Stimulated activated CD8-positive, alpha-beta memory T cell treated with anti-CD3 and anti-CD28 coated beads, Interleukin-4, amount 100 ng/mL, for 24 hours (primary cell): ENCODE results near the gene POU2F1.
"Not testable (repeated sequence)": the region's sequence is repeated elsewhere in the genome, so short reads cannot be mapped to it uniquely, and the experiment has no call there.

Source experiments
- DNase-seq: peaks from one replicate; pipeline ENCODE4 v3.0.0-alpha.2; 2020; ENCODE audit warnings: low read depth

POU2F1 gene

DNA sequence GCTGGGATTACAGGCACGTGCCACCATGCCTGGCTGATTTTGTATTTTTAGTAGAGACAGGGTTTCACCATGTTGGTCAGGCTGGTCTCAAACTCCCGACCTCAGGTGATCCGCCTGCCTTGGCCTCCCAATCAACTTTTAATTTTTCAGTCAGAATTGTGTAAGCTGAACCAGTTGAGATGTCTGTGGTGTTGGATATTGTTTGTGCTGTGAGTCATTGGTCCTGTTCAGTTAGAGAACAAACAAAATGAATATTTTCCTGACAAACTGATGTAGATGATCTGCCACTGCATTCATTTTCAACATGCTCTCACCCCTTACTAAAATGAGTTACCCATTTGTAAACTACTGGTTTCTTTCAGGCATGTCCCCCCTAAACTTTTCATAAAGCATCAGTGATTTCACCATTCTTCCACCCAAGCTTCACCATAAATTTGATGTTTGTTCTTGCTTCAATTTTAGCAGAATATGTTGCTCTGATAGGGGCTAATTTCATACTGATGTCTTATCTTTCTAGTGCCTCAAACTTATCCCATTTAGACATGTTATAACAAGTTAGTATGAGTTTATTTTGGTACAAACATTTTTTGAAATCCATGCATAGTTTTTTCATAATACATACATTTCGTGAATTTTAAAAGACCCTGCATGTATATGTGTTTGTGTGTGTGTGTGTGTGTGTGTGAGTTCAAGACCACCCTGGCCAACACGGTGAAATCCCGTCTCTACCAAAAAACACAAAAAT is 15.2 kb upstream of the POU2F1 start:
- not testable (repeated sequence) for DNase-seq

DNA sequence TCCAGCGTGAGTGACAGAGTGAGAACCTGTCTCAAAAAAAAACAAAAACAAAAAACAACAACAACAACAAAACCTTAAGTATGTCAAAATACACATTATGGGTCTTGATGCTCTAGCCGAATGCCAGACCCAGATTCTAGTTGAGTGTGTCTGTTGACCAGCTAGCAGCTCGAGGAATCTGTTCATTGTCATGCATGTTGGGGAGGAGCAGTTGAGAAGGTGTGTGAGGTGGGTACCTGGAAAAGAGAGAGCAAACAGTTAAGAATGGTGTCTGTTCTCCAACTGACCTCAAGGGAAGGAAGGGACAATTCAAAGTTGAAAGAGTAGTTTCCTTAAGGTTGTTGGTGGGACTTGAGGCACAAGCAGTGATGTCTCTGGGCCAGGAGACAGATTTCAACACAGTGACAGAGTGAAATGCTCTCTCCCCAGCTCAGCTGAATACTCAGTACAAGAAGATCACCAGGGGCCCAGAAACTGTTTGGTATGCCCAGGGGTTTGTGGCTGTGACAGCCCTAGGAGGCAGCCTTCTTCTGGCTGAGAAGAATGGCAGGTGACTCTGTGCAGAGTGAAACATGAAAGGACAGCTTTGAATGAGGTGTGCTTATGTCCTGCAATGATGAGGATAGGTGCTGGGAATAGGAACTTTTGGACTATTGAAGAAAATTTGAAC is 14.4 kb upstream of the POU2F1 start:
- DNase-seq = no peak

DNA sequence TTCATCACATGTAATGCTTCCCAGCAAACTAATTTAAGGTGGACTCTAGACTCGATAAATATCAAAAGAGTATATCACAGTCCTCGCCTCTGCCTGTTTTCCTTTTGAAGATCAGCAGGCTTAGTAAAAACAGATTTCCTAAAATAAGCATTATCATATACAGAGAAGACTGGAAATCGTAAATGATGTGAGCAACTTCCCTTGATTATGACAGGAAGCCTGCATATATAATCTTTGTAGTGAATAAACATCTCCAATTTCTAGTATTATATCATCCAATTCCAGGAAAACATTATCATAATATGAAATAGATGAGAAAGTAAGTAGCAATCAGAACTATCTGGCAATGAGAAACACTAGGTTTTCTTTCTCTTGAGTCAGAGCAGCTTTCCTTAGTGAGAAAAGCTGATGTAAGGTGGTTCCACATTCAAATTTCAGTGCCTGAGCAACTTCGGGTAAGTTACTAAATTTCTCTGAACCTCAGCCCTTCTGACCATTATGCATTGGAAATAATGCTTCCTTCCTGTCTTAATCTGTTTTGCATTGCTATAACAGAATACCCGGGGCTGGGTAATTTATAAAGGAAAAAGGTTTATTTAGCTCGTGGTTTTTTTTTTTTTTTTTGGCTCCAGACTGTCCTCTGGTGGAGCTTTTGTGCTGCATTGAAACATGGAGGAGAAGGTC is 12.6 kb upstream of the POU2F1 start:
- no peak for DNase-seq

DNA sequence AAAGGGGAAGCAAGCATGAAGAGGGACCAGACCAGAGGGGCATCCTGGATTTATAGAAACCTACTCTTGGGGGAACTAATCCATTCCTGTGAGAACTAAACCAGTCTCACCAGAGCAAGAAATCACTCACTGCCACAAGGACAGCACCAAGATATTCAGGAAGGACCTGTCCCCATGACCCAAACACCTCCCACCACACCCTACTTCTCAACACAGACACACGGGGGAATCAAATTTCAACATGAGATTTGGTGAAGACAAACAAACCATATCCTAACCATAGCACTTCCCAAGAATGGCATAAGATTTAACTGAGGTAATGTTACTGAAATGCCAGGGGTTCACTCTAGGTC is 12.1 kb upstream of the POU2F1 start:
- no peak for DNase-seq

DNA sequence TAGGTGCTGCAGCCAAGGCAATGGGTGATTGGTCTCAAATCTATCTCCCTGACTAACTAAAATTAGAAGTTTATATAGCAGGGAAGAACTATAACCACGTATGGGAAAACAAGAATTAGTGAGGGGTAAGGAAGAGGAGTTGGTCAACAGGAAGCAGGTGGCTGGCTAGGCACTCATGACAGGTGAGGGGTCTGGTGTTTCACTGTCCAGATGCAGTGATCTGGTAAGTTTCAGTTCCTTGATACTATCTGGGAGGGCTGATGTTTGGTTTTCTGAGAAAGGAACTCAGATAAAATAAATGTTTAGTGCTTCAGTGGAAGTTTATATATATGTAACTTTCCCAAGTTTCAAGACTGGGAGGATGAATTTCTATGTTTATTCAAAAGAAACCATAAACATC is 11.6 kb upstream of the POU2F1 start:
- DNase-seq = no peak

DNA sequence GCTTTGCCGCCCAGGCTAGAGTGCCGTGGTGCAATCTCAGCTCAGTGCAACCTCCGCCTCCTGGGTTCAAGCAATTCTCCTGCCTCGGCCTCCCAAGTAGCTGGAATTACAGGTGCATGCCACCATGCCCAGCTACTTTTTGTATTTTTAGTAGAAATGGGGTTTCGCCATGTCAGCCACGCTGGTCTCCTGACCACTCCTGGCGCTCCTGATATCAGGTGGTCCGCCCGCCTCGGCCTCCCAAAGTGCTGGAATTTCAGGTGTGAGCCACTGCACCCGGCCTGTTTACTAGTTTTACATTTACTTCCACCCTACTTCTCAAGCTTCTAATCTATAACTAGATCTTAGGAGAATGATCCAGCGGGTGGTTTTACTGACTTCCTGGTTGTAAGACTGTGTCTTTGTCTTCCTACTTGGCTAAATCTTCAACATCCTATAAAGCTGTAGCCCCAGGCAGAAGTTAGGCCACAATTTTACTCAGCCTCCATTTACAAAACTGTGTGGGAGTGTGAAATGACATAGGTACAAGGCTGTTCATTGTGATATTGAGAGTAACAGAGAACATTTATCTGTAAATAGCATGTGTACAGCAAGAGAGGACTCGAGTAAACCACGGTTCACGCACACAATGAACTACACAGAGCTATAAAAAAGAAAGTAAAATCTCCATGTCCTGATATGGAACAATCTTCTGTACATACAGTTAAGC is 9.6 kb upstream of the POU2F1 start:
- DNase-seq = no peak

DNA sequence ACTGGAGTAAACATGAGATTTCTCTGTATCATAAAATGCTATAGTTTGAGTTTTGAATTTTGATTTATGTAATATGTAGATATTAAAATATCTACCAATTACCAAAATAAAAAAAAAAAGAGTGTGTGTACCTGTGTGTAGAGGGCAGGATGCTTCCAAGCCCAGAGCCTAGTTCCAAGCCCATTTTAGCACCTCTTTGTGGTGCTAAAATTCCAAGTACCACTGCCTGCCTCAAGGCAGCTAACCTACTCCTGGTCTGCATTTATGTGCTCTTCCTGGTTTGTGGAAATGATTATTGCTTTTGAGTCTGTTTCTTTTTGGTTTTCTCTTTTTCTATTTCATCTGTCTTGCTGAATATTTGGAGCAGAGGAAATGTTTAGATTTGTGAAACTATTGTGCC is 8.7 kb upstream of the POU2F1 start:
- DNase-seq = no peak

DNA sequence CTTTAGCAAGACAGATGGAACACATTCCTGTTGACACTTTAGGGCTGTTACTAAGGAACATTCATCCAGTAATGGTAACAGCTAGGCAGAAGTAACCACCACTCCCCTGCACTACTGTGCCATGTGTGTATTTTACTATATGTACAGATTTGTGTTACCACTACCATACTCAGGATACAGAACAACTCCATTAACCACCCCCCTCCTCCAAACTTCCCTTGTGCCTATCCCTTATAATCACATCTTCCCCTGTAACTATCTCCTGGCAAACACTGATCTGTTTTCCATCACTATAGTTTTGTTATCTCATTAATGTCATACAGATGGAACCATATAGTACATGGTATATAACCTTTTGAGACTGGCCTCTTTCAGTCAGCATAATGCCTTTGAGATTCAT is 3.9 kb upstream of the POU2F1 start:
- no peak for DNase-seq

DNA sequence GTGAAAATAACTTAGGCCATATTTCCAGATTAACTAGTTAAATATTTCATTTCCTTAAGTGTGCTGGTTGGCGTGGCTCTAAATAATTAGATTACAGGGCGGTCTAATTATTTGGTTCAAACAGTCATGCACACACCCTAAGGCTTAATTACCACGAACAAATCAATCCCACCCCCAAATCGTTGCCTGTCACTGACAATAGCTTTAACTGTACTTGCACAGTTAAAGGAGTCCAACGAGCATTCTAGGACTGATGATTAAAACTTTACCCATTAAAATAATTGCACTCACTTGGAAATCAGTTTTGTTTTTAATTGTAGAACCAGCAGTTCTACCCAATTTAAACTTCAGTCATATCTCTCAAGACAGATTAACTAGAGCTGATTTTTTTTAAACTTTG is 1.5 kb upstream of the POU2F1 start:
- no peak for DNase-seq

DNA sequence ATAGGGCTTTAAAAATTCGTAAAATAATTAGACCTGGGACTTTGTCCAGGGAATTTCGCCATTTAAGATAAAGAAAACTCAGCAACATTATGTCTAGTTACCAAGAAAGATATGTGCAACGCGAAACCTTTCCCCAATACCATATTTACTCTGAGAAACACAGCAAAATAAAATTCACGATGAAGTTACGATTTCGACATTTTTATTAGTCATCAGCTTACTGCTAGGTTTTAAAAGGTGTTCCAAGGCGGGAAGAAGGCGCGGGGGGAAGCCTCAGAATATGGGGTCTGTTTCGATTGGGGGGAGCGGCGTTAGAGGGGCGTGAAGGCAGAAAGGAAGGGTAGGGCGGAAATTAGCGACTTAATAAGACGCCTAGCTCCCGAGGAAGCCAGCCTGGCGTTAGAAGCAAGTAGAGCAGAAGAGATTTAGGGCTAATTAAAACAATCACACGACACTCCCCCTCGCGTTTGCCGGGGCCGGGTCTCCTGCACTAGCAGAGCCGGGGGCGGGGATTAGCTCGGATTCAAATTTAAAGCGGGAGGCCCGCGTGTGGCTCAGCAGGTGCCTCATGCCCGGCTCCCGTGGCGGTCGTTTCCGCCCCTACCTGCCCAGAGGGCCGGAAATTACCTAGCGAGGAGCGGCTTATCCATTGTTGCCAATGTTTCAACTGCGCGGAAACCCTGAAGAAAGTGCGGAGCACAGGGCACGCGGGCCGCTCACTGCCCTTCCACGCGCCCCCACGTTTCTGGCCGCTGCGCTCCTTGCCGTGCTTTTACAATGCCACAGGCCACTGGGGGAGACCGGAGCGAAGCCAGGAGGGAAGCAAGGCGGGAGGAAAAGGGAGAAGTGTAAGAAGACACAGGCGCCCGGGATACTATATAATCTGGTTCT is 795 bp upstream of the POU2F1 start:
- DNase-seq = peak; percentile 81

DNA sequence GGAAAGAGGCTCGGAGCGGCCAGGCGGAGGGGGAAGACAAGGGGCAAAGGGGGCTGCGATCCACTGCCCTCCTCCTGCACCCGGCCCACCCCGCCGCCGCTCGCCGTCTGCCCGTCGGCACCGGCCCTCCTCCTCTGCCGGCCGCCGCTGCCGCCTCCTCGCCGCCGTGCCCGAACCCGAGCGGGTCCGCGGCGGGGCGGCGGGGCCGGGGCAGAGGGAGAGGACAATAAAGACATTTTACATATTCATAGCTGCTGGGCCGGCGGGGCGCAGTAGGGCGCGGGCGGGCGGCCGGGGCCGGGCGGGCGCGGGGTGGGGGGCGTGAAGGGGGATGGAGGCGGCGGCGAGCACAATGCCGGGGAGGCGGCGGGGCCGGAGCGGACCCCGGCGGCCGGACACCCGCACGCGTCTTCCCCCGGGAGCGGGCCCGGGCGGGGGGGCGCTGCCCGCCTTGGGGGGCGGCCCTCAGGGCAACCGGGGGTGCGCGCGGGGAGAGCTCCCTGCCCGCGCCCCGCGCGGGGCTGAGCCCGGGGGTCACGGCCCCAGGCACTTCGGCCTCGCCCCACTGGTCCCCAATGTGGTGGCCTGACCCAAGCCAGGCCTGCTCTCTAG is 546 bp downstream of the POU2F1 start:
- DNase-seq = peak; percentile 4

DNA sequence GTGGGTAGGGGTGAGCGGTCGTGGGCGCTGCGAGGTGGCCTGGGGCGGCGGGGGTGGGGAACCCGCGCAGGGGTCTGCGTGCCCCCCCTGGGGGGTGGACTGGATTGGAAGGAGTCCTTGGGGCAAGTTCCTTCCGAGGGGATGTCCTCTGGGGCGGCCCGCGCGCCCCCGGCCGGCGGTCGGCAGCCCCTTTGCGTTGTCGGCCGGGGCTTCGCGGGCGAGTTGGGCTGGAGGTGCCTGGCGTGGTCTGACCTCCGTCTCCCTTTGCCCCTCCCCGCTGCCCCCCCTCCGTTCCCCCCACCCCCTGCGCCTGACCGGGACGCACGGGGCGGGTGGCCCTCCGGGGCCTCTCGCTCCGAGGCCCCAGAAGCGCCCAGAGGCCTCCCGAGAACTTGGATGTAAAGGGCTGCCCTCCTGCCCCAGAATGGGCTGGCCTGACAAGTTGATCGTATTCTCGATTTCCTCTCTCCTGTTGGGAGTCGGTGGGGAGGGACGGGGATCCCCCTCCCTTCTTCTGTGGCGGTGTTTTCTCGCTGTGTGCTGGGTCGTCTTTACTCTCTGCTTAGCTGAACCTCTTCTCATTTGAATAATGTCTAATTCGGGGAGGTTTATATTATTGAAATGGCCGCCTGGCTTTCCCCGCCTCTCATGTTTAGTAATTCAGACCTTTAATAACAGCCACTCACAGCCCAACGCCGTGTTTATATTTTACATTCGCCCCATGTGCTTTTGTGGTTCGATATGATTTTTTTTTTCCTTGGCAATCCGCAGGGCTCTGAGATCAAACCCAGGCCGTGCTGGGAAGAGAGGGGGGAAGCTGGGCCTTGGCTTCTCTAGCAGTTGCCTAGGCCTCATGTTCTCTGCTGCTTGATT is 1.3 kb downstream of the POU2F1 start:
- peak; percentile 48 for DNase-seq

DNA sequence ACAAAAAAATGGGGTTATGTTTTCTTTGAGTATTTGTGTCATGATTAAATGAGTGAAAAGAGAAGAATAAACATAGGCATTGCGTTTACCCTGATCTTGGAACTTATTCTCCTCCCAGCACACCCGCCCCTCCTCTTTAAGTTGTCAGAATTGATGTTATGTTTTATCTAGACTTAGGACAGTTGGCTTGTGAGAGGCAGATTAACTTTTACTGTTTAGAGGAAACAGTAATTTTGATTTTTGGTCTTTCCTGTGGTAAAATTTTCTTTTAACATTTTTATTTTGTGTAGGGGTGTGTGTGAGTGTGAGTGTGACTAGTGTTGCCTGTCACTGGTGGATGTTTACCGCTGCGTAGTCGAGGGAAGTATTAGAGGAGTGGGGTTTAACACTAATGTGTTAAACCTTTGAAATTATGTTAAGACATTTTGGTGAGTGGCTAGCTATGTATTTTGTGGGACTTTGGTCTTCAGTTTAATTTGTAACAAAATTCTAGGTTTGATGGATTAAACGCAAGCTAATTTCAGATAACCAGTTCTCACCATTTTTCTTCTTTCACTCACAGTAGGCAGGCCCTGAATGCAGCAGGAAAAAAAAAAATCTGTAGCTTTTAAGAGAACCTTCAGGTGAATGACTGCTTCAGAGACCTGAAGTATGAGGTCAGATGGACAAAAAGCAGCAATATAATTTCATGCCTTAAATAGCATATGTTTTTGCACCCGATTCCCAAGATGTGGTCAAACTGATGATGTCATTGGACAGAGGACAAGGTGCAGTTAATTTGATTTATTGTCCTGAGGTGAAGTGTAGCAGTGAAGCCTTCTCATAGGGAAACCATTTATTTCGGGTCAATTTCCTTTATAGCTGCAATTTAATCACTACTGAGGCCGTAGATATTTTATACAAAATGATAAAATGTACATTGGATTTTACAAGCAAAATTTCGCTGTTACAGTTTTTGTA is 2.7 kb downstream of the POU2F1 start:
- no peak for DNase-seq

DNA sequence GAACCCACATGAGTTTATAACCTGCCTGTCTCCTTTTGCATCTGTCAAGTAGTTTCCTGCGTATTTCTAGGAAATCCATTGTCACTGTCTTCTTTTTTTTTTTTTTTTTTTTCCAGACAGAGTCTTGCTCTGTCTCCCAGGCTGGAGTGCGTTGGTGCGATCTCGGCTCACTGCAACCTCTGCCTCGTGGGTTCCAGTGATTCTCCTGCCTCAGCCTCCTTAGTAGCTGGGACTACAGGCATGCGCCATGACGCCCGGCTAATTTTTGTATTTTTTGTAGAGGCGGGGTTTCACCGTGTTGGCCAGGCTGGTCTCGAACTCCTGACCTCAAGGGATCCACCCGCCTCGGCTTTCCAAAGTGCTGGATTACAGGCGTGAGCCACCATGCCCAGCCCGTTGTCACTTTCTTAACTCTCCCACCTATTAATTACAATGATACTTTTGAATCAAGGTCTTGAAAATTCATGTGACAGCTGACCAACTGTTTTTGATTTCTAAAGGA is 4.1 kb downstream of the POU2F1 start:
- DNase-seq = not testable (repeated sequence)

DNA sequence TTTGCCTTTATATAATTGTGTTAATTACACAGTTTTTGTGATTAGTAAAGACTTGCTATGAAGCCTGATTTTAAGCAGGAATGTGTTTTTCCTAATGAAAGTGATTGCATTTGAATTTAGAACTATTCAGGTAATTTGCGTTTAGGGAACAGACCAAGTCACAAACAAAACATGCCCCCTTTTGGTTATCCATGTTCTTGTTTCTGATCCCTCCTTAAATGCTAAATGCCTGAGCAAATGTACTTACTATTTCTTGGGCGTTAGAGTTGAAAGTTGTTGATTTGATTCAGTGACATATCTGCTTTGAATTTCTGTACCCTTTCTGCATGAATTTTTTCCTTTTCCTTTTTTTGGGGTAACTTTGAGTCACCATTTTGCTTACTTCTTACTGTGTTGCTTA is 5.2 kb downstream of the POU2F1 start:
- DNase-seq = no peak

DNA sequence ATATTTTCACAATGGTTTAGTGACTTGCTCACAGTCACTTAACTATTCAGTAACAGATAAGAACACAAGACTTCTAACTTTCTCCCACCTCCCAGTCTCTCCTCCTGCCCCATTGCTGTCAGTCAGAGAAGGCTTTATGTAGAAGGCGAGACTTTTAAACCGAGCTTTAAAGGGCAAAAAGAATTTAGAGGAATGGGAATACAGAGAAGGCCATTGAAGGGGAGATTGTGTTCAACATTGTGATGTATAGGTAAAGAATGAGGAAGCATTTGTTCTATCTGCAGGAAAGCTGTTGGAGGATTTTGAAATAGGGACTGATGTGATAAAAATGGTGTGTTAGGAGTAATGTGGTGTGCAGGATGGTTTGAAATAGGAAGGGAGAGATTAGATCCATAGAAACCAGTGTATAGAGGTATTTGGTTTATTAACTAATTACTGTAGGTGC is 7.3 kb downstream of the POU2F1 start:
- DNase-seq = no peak

DNA sequence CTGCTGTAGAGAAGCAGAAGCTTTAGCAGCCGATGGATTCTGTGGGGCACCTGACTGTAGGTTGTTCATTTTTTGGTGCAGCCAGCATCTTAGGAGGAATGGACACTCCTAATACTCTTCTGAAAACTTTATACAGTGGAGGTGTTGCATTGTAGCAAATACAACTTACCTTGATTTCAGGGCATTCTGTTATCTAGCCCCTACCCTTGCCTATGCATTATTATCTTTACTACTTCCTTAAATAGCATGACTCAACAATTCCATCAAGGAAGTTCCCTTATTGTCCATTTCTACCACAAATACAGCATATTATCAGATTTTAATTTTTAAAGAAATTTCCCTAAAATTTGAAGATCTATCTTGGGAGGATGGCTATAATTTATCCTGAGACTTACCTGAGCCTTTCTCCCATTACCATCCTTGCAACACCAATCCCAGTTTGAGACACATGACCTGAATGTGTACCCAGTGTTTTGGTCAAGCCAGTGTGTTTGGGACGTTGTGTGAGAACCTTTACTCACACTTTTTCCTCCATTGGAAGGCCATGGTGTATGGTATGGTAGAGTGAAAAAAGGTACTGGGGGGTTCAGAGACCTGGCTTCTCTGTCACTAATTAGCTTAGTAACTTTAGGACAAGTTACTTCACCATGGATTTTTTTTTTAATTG is 9.2 kb downstream of the POU2F1 start:
- DNase-seq = no peak

DNA sequence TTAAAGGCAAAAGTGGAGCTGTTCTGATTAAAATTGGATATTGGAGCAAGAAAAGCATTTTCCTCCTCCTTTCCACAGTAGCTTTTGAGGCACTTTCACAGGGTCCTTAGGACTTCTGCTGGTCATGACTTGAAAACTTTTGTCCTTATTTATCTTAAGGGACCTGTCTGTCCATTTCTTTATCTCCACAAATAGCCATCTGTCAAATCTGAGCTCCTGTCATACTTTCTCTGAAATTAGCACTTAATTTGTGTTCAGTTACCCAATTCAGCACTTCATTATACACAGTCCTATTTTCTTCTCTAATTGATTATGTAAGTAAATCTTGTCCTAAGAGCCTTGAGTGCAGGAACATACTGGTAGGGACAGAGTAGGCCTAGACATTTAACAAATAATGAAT is 9.8 kb downstream of the POU2F1 start:
- no peak for DNase-seq
